Measurements from ENCODE around the gene TVP23A. TPM values are rescaled to one million over a fixed set of nuclear protein-coding genes. Genes with fewer than 3 reads are reported as not detected.

Gene TVP23A
- total and polyA plus RNA-seq, 10 of the 15 experiments (the other 5 are each of a cell fraction or from before 2014, with no cell fraction given): 1.1 to 6.4 (median 2.2) TPM

- FAIRE-seq: no peak
- H3K79me2 ChIP-seq (ENCODE audit: control insufficient read depth, insufficient read depth, low read length): no peaks in the 10 kb centered on the region
- H3K27ac ChIP-seq (ENCODE audit: control insufficient read depth, insufficient read depth): no peak overlapping the region
- H3K4me2 ChIP-seq (ENCODE audit: control insufficient read depth, insufficient read depth): no peak overlapping the region
- BruUV-seq (replicated peaks): no TSS peak
- no peak for ATAC-seq
- TF ChIP-seq CBX3 (IDR thresholded peaks at IDR 0.05; ENCODE audit: borderline replicate concordance, low read depth) (no peak), ASH2L (IDR thresholded peaks at IDR 0.05; ENCODE audit: borderline replicate concordance, low read depth) (no peak)
- SMC1A ChIA-PET (ENCODE audit: uncharacterized antibody, unreplicated experiment): interaction anchor here (1.0 to 1.1 kb wide), 2 partner anchors 9 to 23 kb away, joined by 3 read pairs; no protein-coding TSS in a partner anchor
- intact Hi-C loops (cut with micrococcal nuclease; ENCODE audit: unreplicated experiment) (no loop called here), in situ Hi-C loops (cut with MboI) (no loop called here)
- CTCF ChIA-PET: no interaction called here
- no peak overlapping the region for H2AFZ ChIP-seq (ENCODE audit: control insufficient read depth, low read depth, low read length)
- H3K4me1 ChIP-seq (ENCODE audit: control insufficient read depth, insufficient read depth, low read length): peaks cover 22% of the 10 kb centered on the region
- no peak for DNase-seq (ENCODE audit: low read depth, low spot score)
- no peaks in the 10 kb centered on the region for H3K9me3 ChIP-seq (replicated peaks; ENCODE audit: control insufficient read depth, insufficient read depth, low read length)
- POLR2A ChIA-PET: interaction anchor here (0.5 to 1.5 kb wide), 2 partner anchors 15 to 44 kb away, joined by 3 to 4 read pairs; no protein-coding TSS in a partner anchor
- no peaks in the 10 kb centered on the region for H4K20me1 ChIP-seq (ENCODE audit: control insufficient read depth, insufficient read depth)
- no peaks in the 10 kb centered on the region for H3K27me3 ChIP-seq (replicated peaks in 1 of 2; ENCODE audit: control insufficient read depth in 2 of 2, insufficient read depth in 2 of 2, low read length in 1 of 2)
- WGBS (ENCODE audit: insufficient coverage, insufficient replicate concordance, low lambda C conversion rate, missing lambda C conversion rate): 48% methylated on average over 2 of the region's 2 CpGs
- no peaks in the 10 kb centered on the region for H3K36me3 ChIP-seq (ENCODE audit: control insufficient read depth in 2 of 2, insufficient read depth in 2 of 2, low read length in 1 of 2)
- H3K9ac ChIP-seq (ENCODE audit: control insufficient read depth, insufficient read depth, low read length): no peak overlapping the region
- no peak overlapping the region for H3K4me3 ChIP-seq
- RAD21 ChIA-PET (ENCODE audit: unreplicated experiment): no interaction called here
These were observed 28.6 kb upstream of the TVP23A start for GRCh38 chr16:10847176-10847575.

- Histone ChIP-seq H3K36me3 (ENCODE audit: control insufficient read depth in 2 of 2, insufficient read depth in 2 of 2, low read length in 1 of 2) (no peaks in the 10 kb centered on the region), H3K27me3 (replicated peaks in 1 of 2; ENCODE audit: control insufficient read depth in 2 of 2, insufficient read depth in 2 of 2, low read length in 1 of 2) (no peaks in the 10 kb centered on the region), H3K9me3 (replicated peaks; ENCODE audit: control insufficient read depth, insufficient read depth, low read length) (no peaks in the 10 kb centered on the region), H4K20me1 (ENCODE audit: control insufficient read depth, insufficient read depth) (no peaks in the 10 kb centered on the region), H3K4me1 (ENCODE audit: control insufficient read depth, insufficient read depth, low read length) (peaks cover 20% of the 10 kb centered on the region), H3K9ac (ENCODE audit: control insufficient read depth, insufficient read depth, low read length) (no peak overlapping the region), H3K27ac (ENCODE audit: control insufficient read depth, insufficient read depth) (no peak overlapping the region), H3K79me2 (ENCODE audit: control insufficient read depth, insufficient read depth, low read length) (no peaks in the 10 kb centered on the region), H3K4me3 (no peak overlapping the region), H2AFZ (ENCODE audit: control insufficient read depth, low read depth, low read length) (no peak overlapping the region), H3K4me2 (ENCODE audit: control insufficient read depth, insufficient read depth) (no peak overlapping the region)
- DNase-seq (ENCODE audit: low read depth, low spot score) (no peak), FAIRE-seq (no peak), ATAC-seq (no peak)
- TF ChIP-seq EP300 (IDR thresholded peaks at IDR 0.05; ENCODE audit: borderline replicate concordance in 1 of 2, control insufficient read depth in 1 of 2, low read depth in 2 of 2, low read length in 2 of 2): no peak
- no TSS peak for BruUV-seq (replicated peaks)
- 74% methylated on average over 14 of the region's 14 CpGs for WGBS (ENCODE audit: insufficient coverage, insufficient replicate concordance, low lambda C conversion rate, missing lambda C conversion rate)
- ChIA-PET CTCF (interaction anchor here (0.6 kb wide), 2 partner anchors 23 to 331 kb away, joined by 3 read pairs; no protein-coding TSS in a partner anchor), RAD21 (ENCODE audit: unreplicated experiment) (no interaction called here), POLR2A (interaction anchor here (0.5 to 1.5 kb wide), 3 partner anchors 16 to 524 kb away, joined by 3 to 4 read pairs (median 3); no protein-coding TSS in a partner anchor), SMC1A (ENCODE audit: uncharacterized antibody, unreplicated experiment) (interaction anchor here (1.0 to 1.1 kb wide), 2 partner anchors 8 to 12 kb away, joined by 3 read pairs; no protein-coding TSS in a partner anchor)
- in situ Hi-C loops (cut with MboI): no loop called here
- intact Hi-C loops (cut with micrococcal nuclease; ENCODE audit: unreplicated experiment): no loop called here
These were observed 27.8 kb upstream of the TVP23A start for GRCh38 chr16:10846213-10846998.
